Measurements from ENCODE around the gene NLE1.

Gene NLE1

DNA sequence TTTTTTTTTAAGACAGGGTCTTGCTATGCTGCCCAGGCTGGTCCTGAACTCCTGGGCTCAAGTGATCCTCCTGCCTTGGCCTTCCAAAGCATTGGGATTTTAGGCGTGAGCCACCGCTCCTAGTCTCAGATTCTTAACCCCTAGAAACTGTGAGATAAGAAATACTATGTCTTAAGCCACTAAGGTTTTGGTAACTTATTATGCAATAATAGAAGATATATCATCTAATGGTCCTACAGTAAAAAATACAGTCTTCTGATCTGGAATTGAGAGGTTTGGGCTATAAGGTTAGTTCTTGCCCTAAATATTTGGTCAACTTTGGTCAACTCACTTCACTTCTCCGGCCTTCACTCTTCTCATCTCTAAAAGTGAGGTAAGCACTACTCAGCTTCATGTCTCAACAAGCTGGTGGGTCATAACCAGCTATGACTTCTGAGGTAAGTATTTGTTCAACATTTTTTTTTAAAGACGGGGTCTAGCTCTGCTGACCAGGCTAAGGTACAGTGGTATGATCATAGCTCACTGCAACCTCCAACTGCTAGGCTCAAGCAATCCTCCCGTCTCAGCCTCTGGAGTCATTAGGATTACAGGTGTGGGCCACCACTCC lies 37.2 kb downstream of the NLE1 start:
- Histone ChIP-seq H3K27ac (ENCODE audit: low read depth, low read length) (no peak overlapping the region), H3K9me2 (replicated peaks; ENCODE audit: insufficient read depth, low read length) (no peaks in the 10 kb centered on the region), H3K79me2 (ENCODE audit: insufficient read depth, low read length) (peaks cover 13% of the 10 kb centered on the region; the same call in 1 of the 2 replicates), H4K20me1 (ENCODE audit: low read depth, low read length) (no peaks in the 10 kb centered on the region), H3K36me3 (ENCODE audit: low read length) (0 out of 2 replicates have a peak, but pooled peaks cover 6% of the 10 kb centered on the region), H2AFZ (ENCODE audit: low read depth, low read length, severe bottlenecking) (no peak overlapping the region), H3K9me3 (ENCODE audit: insufficient read depth, low read length) (no peaks in the 10 kb centered on the region), H3K27me3 (ENCODE audit: low read length) (no peaks in the 10 kb centered on the region), H3F3A (ENCODE audit: insufficient read depth) (no peaks in the 10 kb centered on the region), H3K4me3 (ENCODE audit: insufficient read depth, low read length, poor library complexity, severe bottlenecking) (no peak overlapping the region), H3K9ac (ENCODE audit: low read length) (no peak overlapping the region), H3K4me2 (ENCODE audit: low read depth, low read length, poor library complexity, severe bottlenecking) (no peak overlapping the region)
- TF ChIP-seq EZH2phosphoT487 (conservative IDR thresholded peaks at IDR 0.05; ENCODE audit: low read length): no peak

DNA sequence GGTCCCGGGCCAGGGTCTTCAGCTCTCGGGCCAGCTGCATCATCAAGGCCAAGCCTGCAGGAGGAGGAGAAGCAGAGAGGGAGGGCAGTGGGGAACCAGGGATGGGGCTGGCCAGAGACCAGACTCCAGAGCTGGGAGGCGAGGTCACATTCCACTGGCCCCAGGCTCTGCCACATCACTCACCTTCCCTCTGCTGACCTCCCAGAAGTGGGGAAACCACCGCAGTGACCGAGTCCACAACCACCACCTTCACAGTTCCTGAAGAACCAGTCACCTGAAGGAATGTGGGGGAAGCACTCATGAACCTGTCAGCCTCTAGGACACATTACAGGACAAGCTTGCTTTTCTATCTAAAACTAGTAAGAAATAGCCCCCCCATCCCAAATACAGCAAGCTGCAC lies 38.8 kb downstream of the NLE1 start:
- TF ChIP-seq, protein P1, sequence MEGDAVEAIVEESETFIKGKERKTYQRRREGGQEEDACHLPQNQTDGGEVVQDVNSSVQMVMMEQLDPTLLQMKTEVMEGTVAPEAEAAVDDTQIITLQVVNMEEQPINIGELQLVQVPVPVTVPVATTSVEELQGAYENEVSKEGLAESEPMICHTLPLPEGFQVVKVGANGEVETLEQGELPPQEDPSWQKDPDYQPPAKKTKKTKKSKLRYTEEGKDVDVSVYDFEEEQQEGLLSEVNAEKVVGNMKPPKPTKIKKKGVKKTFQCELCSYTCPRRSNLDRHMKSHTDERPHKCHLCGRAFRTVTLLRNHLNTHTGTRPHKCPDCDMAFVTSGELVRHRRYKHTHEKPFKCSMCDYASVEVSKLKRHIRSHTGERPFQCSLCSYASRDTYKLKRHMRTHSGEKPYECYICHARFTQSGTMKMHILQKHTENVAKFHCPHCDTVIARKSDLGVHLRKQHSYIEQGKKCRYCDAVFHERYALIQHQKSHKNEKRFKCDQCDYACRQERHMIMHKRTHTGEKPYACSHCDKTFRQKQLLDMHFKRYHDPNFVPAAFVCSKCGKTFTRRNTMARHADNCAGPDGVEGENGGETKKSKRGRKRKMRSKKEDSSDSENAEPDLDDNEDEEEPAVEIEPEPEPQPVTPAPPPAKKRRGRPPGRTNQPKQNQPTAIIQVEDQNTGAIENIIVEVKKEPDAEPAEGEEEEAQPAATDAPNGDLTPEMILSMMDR (IDR thresholded peaks at IDR 0.05; ENCODE audit: insufficient read depth, low read length, poor library complexity, severe bottlenecking): no peak
- no peak for TF ChIP-seq EZH2phosphoT487 (conservative IDR thresholded peaks at IDR 0.05; ENCODE audit: low read length)
- Histone ChIP-seq H3K36me3 (ENCODE audit: low read length) (0 out of 2 replicates have a peak, but pooled peaks cover 6% of the 10 kb centered on the region), H4K20me1 (ENCODE audit: low read depth, low read length) (no peaks in the 10 kb centered on the region)

DNA sequence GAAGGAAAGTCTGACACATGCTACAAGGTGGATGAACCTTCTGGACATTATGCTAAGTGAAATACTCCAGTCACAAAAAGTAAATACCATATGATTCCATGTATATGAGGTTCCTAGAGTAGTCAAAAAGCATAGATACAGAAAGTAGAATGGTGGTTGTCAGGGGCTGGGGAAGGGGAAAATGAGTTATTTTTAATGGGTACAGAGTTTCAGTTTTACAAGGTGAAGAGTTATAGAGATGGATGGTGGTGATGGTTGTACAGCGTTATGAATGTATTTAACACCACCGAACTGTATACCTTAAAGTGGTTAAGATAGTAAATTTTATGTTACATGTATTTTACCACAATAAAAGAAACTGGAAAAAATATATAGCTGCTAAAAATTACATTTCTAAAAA lies 40.4 kb downstream of the NLE1 start:
- Histone ChIP-seq H3K36me3 (ENCODE audit: low read length) (0 out of 2 replicates have a peak, but pooled peaks cover 6% of the 10 kb centered on the region), H3K9me2 (replicated peaks; ENCODE audit: insufficient read depth, low read length) (no peaks in the 10 kb centered on the region), H3K79me2 (ENCODE audit: insufficient read depth, low read length) (no peaks in the 10 kb centered on the region), H4K20me1 (ENCODE audit: low read depth, low read length) (no peaks in the 10 kb centered on the region), H3K9ac (ENCODE audit: low read length) (no peak overlapping the region), H3F3A (ENCODE audit: insufficient read depth) (no peaks in the 10 kb centered on the region), H3K4me2 (ENCODE audit: low read depth, low read length, poor library complexity, severe bottlenecking) (no peak overlapping the region), H3K9me3 (ENCODE audit: insufficient read depth, low read length) (no peaks in the 10 kb centered on the region), H3K27me3 (ENCODE audit: low read length) (no peaks in the 10 kb centered on the region), H3K4me3 (ENCODE audit: insufficient read depth, low read length, poor library complexity, severe bottlenecking) (no peak overlapping the region), H3K27ac (ENCODE audit: low read depth, low read length) (no peak overlapping the region), H2AFZ (ENCODE audit: low read depth, low read length, severe bottlenecking) (no peak overlapping the region)
- no peak for TF ChIP-seq EZH2phosphoT487 (conservative IDR thresholded peaks at IDR 0.05; ENCODE audit: low read length)
- TF ChIP-seq, protein P1 (IDR thresholded peaks at IDR 0.05; ENCODE audit: insufficient read depth, low read length, poor library complexity, severe bottlenecking): no peak

More for the DNA sequence above, 38.8 kb downstream of the NLE1 start:
- Histone ChIP-seq H3K4me3 (ENCODE audit: insufficient read depth, low read length, poor library complexity, severe bottlenecking) (no peak overlapping the region), H3K79me2 (ENCODE audit: insufficient read depth, low read length) (0 out of 2 replicates have a peak, but pooled peaks cover 4% of the 10 kb centered on the region), H3K27ac (ENCODE audit: low read depth, low read length) (no peak overlapping the region), H3K9me3 (ENCODE audit: insufficient read depth, low read length) (no peaks in the 10 kb centered on the region), H3F3A (ENCODE audit: insufficient read depth) (no peaks in the 10 kb centered on the region), H3K9me2 (replicated peaks; ENCODE audit: insufficient read depth, low read length) (no peaks in the 10 kb centered on the region), H3K4me2 (ENCODE audit: low read depth, low read length, poor library complexity, severe bottlenecking) (no peak overlapping the region), H3K9ac (ENCODE audit: low read length) (no peak overlapping the region), H3K27me3 (ENCODE audit: low read length) (no peaks in the 10 kb centered on the region), H2AFZ (ENCODE audit: low read depth, low read length, severe bottlenecking) (no peak overlapping the region)

DNA sequence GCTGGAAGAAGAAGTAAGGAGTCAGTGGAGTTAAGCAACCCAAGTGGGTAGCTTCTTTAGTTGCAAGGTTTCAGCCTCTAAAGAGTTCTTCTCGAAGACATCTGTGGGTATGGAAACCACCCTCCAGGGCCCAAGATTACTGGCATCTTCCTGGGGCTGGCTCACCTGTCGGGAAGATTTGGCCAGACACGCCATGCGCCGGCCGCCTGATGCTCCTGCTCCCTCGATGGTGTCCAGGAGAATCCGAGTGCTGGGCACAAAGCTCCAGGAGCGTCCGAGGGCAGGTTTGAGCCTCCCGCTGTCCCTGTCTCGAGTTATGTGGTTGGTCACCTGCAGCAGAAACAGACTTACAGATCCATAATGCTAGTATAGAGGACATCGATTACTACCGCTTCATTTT lies 41.1 kb downstream of the NLE1 start:
- Histone ChIP-seq H3K27ac (ENCODE audit: low read depth, low read length) (no peak overlapping the region), H3F3A (ENCODE audit: insufficient read depth) (no peaks in the 10 kb centered on the region), H3K9me3 (ENCODE audit: insufficient read depth, low read length) (no peaks in the 10 kb centered on the region), H3K27me3 (ENCODE audit: low read length) (no peaks in the 10 kb centered on the region), H4K20me1 (ENCODE audit: low read depth, low read length) (no peaks in the 10 kb centered on the region), H3K79me2 (ENCODE audit: insufficient read depth, low read length) (no peaks in the 10 kb centered on the region), H3K9ac (ENCODE audit: low read length) (no peak overlapping the region), H3K4me2 (ENCODE audit: low read depth, low read length, poor library complexity, severe bottlenecking) (no peak overlapping the region), H3K36me3 (ENCODE audit: low read length) (0 out of 2 replicates have a peak, but pooled peaks cover 4% of the 10 kb centered on the region), H3K9me2 (replicated peaks; ENCODE audit: insufficient read depth, low read length) (no peaks in the 10 kb centered on the region), H2AFZ (ENCODE audit: low read depth, low read length, severe bottlenecking) (no peak overlapping the region), H3K4me3 (ENCODE audit: insufficient read depth, low read length, poor library complexity, severe bottlenecking) (no peak overlapping the region)
- TF ChIP-seq, protein P1 (IDR thresholded peaks at IDR 0.05; ENCODE audit: insufficient read depth, low read length, poor library complexity, severe bottlenecking): no peak
- no peak for TF ChIP-seq EZH2phosphoT487 (conservative IDR thresholded peaks at IDR 0.05; ENCODE audit: low read length)

All from SU-DHL-6 (cell line).